NCI-H510A treated with DMSO at 0.1 percent for 48 hours (cell line): Measurements from ENCODE around the gene ASCC1.
"Not testable (repeated sequence)": the region's sequence is repeated elsewhere in the genome, so short reads cannot be mapped to it uniquely, and the experiment has no call there.

Experiments
- DNase-seq: peaks from one replicate; lab custom pipeline; 2025; lab: John Stamatoyannopoulos, UW

ASCC1 gene

GRCh38 chr10:72219235-72219814 lies 3.2 kb upstream of the ASCC1 start:
- no peak for DNase-seq

- DNase-seq, result no peak
Measured at GRCh38 chr10:72218726-72219125, 2.6 kb upstream of the ASCC1 start.

- DNase-seq, result no peak
Measured at GRCh38 chr10:72218325-72218724, 2.2 kb upstream of the ASCC1 start.

- DNase-seq, result not testable (repeated sequence)
Measured at GRCh38 chr10:72211832-72212231, 4.2 kb downstream of the ASCC1 start.

- not testable (repeated sequence) for DNase-seq
Measured at GRCh38 chr10:72211381-72211780, 4.7 kb downstream of the ASCC1 start.

- not testable (repeated sequence) for DNase-seq
Measured at GRCh38 chr10:72208526-72208925, 7.5 kb downstream of the ASCC1 start.

- DNase-seq, result no peak
Measured at GRCh38 chr10:72206511-72207229, 9.4 kb downstream of the ASCC1 start.

GRCh38 chr10:72204724-72205123 lies 11.4 kb downstream of the ASCC1 start:
- no peak for DNase-seq

- no peak for DNase-seq
Measured at GRCh38 chr10:72204296-72204695, 11.8 kb downstream of the ASCC1 start.

GRCh38 chr10:72201293-72201692 lies 14.8 kb downstream of the ASCC1 start:
- no peak for DNase-seq

GRCh38 chr10:72200883-72201282 lies 15.2 kb downstream of the ASCC1 start:
- no peak for DNase-seq

- no peak for DNase-seq
Measured at GRCh38 chr10:72194949-72195348, 21.1 kb downstream of the ASCC1 start.

GRCh38 chr10:72186982-72187330 lies 29.1 kb downstream of the ASCC1 start:
- no peak for DNase-seq

- DNase-seq, result no peak
Measured at GRCh38 chr10:72186258-72186981, 29.7 kb downstream of the ASCC1 start.

- DNase-seq, result no peak
Measured at GRCh38 chr10:72184156-72184555, 31.9 kb downstream of the ASCC1 start.

GRCh38 chr10:72177454-72177853 lies 38.6 kb downstream of the ASCC1 start:
- DNase-seq, result no peak

GRCh38 chr10:72176701-72177100 lies 39.4 kb downstream of the ASCC1 start:
- no peak for DNase-seq

- DNase-seq, result no peak
Measured at GRCh38 chr10:72175149-72175548, 40.9 kb downstream of the ASCC1 start.

- no peak for DNase-seq
Measured at GRCh38 chr10:72174297-72174662, 41.8 kb downstream of the ASCC1 start.

- DNase-seq, result no peak
Measured at GRCh38 chr10:72173619-72174296, 42.3 kb downstream of the ASCC1 start.

- DNase-seq, result no peak
Measured at GRCh38 chr10:72173262-72173618, 42.8 kb downstream of the ASCC1 start.

- no peak for DNase-seq
Measured at GRCh38 chr10:72171175-72171630, 44.9 kb downstream of the ASCC1 start.

GRCh38 chr10:72170733-72171132 lies 45.3 kb downstream of the ASCC1 start:
- DNase-seq, result no peak
